Mucosa of gallbladder (tissue), 1 donor: ENCODE measurements around the gene CCDC142. TPM values are rescaled to one million over a fixed set of nuclear protein-coding genes. Genes with fewer than 3 reads are reported as not detected.

Source experiments
- DNase-seq: peaks from one replicate; pipeline ENCODE4 v3.0.0-alpha.2; 2020; ENCODE audit warnings: low spot score
- total RNA-seq: library from RNA; stranded (reverse); gene quantifications from one replicate; pipeline ENCODE4 v1.2.1, GENCODE V29; 2021
- donor health status: DM: no; HTN: no; CAD: no.

The CCDC142 gene
- total RNA-seq, 1 donor from 2014 or later, result 26.5 TPM

DNA sequence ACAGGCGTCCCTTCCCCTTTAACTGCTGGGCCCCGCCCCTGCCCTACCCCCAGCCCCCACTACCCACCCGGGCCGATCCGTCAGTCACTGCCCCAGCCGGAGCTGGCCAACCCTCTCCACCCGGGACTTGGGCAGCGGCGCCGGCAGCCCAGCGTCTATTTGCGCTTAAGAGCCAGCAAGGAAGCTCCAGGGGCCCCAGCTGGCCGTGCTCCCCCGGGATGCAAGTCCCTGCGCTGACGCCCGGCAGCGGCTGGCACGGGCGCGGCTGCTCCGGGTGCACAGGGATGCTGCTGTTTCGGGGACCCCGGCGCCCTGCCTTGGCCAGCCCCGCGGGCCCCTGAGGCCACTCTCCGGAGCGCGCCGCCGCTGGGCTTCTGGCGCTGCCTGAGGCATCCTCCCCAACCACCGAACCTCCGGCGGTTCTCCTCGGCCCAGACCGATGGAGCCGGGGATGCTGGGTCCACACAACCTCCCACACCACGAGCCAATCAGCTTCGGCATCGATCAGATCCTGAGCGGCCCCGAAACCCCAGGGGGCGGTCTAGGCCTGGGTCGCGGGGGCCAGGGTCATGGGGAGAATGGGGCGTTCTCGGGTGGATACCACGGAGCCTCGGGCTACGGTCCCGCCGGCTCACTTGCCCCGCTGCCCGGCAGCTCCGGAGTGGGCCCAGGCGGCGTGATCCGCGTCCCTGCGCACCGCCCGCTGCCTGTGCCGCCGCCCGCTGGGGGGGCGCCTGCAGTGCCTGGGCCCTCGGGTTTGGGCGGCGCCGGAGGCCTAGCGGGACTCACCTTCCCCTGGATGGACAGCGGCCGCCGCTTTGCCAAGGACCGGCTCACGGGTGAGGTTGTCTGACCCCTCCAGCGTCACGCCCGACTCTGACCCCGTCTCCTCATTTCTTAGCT is 31.8 kb upstream of the CCDC142 start, which contains the start of gene TLX2:
TSS of gene TLX2 (plus strand) at position 83 of the 903 bp plus-strand sequence. CDS start at position 440, 357 bp downstream.
- DNase-seq, result no peak

DNA sequence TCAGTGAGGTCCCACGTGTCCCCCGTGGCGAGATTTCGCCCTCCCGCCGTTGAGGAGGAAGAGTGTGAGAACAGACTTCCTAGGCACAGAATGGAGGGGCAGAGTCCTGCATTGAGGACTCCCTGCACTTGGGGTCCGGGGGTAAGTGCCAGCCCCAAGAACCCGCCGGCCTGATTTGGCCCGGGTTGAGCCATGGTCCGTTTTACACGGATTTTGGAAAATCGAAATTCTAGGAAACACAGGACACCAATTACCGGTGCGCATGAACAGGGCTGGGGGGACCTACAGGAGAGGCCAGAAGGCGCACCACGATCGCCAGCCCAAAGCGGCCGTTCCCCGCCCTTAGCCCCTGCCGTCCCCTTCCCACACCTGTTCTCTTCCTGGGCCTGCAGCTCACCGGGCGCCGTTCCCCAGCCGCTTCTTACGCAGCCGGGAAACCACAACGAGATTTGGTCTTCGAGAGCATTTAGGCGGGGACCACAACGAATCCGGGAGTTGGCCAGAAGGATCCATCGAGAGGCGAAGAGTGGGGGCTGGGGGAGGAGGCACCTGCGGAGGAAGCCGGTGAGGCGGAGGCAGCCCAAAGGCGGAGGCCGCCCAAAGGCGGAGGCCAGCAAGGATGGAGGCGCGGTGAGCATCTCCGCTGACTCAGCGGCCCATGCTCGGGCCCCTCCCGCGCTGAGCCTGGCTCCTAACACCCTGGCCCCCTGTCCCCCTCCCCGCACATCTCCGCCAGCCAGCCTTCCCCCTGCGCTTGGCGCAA is 31.0 kb upstream of the CCDC142 start:
- no peak for DNase-seq

DNA sequence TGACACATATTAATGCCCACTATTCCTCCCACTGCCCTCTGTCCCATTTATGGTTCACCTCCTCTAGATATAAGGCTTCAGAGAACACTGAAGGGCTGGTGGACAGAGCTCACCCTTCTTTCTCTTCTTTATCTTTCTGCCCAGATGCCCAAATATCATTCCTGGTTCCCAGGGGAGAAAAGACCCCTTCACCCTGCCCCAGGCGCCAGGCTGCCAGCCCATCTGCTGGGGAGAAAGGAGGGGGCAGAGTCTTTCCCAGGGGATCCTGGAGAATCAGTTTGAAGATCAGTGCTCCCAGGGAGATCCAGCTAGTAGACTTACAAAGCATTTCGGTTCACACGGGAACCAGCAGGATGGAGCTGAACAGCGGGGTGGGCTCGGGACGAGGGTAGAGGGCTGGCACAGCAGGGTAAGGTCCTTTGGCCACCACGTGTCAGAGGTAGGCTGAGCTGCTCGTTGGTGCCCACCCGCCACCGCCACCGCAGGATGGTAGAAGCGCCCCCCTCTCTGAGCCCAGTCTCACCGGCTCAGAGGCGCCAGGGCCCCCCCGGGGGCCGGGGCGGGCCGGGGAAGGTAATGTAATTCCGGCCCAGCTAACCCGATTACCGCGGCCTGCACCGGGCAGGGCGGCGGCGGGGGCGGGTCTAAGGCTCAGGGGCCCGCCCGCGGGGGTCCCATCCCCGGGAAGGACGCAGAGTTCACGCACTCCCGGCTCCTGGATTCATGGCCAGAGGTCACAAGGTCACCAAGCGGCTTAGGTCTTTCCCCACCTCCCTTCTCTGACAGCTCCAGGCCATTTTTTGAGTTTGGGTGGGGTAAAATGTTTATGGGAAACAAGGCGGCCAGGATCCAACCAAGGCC is 30.2 kb upstream of the CCDC142 start:
- no peak for DNase-seq

DNA sequence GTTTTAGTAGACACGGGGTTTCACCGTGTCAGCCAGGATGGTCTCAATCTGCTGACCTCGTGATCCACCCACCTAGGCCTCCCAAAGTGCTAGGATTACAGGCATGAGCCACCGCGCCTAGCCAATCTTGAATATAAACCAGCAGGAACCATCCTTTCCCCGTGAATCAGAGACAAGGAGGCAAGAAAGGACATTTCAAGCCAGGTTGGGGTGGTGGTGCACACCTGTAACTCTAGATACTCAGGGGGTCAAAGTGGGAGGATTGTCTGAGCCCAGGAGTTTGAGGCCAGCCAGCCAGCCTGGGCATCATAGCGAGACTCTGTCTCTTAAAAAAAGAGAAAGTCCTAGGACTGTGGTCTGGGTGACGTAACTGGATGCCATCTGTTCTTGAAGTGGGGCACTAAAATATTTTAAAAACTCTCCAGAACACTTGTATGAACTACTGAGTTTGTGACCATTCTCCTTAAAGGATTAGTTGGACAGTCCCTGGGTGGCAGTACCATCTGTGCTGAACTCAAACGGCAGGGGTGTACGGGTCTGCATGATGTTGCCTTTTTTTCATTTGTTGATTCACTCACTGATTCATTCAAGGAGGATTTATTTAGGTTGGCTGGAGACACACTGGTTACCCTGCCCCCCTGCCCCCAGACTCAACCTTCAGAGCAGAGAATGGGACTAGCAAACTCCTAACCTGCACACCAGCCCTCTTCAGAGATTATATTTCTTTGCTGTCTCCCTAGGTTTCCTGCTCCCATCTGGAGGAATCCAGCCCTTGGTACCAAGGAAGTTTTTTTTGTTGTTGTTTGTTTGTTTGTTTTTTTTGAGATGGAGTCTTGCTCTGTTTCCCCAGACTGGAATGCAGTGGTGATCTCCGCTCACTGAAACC is 28.5 kb upstream of the CCDC142 start:
- no peak for DNase-seq

DNA sequence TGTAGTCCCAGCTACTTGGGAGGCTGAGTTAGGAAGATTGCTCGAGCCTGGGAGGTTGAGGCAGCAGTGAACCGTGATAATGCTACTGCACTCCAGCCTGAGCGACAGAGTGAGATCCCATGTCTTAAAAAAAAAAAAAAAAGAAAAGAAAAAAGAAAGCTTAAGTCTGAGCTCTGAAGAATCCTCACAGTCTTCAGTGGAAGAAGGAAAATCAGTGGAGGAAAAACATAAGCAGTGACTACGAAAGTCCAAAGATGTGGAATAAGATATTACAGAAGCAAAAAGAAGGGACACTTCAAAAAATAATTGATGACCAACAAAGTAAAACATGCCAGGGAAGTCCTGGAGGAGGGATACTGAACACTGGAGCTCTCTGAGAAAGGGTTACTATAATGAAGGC is 27.5 kb upstream of the CCDC142 start:
- DNase-seq, result no peak

DNA sequence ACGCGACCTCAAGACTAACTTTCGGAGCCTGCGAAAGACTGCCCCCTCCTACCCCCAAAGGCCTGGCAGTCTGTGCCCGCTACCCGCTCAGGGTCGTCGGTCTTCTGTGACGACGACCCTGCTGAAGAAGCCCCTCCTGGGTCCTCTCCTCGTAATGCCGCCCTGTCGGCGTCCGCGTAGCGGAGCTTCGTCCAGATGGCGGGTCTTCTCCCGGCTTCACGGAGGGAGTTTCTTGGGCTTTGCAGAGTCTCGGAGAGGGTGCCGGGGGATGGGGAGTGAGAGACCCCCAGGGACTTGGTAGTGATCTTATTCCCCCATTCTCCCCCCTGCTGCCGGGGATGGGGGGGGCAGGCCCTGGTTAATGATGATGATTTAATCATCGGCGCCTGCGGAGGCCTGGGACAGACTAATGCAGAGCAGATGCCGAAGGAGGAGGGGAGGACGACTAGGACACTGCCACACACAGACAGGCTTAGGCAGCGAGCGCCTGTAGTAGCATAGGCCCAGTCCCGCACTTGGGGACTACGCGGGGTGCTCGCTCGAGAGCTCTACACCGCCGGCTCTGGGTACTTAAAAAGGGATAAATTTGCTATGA is 25.2 kb upstream of the CCDC142 start:
- no peak for DNase-seq

DNA sequence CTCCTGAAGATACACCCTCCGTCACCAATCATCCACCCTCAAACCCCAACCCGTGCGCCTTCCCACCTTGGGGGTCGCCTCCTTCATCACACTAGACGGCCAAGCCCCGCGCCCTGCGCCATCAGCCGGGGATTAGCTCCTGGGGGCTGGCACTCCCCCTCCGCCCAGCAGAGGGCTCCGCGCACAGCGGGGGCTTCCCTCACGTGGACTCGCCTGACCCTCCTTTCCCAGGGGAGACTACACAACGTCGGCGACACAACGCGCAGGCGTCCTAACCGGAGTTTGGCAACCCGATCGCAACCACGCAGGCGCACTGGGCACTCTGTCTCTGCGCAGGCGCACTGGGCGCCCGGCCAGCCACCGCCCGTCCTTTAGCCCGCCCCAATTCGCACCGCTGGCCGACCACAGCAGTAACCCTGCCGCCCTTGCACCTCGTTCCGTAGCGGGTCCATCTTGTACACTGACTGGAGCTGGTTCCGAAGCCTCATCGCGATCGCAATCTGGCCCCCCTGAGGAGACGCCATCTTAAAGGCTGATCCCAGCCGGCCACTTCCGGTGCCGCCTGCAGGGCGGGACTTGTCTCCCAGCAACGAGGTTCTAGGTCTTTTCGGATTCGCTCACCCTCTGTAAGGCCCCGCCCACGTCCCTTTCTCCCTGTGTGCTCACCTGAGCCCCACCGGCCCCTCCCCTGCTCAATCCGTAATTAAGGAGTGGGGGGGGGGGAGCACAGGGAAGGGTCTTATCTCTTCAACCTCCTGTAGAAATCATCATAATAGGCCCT is 24.5 kb upstream of the CCDC142 start, which contains the start of gene PCGF1:
TSS of gene PCGF1 (minus strand) at position 551 of the 781 bp plus-strand sequence. CDS start at position 524, 27 bp downstream.
- DNase-seq, result peak; percentile 99

DNA sequence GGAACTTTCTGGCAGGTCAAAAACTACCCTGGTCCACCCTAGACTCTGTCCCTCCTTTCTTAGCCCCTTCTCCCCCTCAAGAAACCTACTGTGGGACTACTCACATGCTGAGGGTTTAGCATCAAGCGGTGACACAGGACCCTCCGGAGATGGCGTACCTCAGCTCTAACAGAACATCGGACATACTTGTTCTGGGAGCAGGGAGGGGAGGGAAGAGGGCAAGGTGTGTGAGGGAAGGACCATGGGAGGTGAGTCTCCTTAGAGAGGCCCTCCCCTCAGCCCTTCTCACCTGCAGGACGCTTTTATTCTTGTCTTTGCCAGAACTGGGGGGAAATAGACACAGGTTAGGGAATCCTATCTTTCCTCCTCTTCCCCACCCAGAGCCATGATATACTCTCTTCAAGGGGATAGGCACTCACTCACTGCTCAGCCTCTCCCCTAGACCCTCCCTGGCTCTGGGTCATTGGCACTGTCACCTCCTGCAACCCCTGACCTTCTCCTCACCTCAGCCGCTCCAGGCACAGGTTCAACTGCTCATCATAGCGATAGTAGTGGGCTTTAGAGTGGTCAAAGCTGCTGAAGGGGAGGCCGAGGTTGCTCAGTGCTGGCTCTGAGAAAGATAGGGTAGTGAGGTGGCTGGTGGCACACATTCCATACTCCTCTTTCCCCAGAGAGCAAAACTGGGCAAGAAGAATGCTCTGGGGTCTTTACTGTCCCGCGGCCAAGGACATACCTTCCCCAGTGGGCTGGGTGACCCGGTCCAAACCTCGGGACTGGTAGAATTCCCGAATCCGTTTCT is 22.8 kb upstream of the CCDC142 start:
- DNase-seq, result no peak

DNA sequence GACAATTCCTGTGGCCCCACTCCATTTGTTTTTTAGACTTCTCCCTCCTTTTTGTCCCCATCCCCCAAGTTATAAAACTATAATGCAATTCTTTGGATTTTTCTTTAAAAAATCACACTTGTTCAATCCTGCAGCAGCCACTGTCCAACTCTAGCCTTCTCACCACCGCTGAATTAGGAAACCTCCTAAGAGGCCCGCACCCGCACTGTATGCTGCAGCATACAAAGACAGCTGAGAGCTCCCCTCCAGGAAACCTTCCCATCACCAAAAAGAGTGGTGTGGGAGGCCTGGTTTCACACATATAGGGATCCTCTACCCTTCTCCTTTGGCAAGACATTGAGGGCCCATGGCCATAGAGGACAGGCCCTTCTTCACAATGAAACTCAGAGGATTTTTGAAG is 21.8 kb upstream of the CCDC142 start:
- no peak for DNase-seq

DNA sequence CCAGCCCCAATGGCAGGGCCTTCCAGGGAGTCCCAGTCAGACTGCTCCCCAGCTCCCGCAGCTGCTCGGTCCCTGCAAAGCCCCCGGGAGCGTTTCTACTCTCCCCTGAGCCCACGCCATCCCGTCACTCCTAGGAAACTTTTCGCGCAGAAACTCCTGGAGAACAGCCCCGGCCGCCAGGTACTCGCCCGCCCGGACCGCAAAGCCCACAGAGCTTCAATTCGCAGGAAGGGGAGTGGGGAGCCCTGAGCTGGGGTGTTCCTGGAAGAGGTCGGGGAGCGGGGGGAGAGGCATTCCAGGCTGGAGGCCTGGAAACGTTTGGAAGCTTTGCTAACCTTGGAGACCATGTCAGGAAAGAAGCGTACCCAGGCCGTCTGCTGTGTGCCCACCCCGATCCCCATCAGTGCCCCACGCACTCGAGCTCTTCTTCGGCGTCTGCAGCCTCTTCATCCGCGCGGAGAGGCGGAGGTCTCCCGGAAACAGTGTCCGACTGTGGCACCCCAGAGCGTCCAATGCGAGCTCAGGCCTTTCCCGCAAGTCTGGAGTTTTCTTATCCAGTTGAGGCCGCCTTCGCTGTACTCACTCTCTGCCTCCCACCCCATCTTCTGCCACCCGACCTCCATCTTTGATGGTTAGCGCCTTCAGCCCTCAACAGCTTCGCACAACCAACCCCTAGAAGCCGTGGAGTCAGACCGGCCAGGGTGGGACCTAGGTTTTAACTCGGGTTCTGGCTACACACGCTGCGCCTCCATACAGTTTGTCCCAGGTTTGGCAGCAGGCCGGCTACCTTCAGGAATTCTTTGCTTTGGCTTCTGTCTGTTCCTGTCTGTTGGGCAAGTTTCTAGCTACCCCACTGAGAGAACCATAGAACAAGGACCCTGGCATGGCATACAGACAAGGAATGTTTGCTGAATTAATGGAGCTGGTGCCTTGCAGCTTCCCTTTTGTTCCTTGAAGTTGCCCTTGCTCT is 21.0 kb upstream of the CCDC142 start:
- DNase-seq, result no peak

DNA sequence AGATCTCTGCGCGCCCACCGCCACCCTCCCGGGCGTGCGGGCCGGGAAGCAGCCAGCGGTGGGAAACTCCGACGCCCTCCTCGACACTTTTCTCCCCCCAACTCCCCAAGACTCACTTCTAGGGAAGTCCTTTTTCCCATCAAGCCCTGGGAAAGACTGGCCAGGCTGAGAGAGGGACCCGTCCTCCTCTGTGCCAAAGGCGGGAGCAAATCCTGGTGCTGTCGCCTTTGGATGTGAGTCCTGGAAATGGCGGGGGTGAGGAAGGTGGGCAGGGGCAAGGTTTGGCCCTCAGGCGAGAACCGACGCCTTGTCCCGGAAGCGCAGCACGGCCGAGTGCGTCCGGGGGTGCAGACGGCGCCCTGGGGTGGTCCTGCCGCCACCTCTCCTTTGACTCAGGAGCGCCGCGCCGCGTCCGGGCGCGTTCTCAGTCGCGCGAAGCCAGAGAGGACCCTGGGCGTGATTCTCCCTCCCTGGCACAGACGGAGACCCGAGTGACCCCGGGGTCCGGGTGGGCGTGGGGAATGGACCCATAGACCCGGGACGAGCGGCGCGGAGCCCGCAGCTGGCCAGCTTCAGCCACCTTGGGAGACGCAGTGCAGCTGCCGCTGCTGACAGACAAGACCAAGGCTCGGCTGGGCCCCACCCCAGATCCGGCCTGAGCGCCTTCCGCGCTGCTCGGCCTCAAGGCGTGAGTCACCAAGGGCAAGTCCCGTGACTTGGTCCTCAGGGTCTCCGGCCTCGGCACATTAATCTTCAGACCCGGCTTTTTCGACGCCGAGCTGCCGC is 20.1 kb upstream of the CCDC142 start:
- peak; percentile 84 for DNase-seq

DNA sequence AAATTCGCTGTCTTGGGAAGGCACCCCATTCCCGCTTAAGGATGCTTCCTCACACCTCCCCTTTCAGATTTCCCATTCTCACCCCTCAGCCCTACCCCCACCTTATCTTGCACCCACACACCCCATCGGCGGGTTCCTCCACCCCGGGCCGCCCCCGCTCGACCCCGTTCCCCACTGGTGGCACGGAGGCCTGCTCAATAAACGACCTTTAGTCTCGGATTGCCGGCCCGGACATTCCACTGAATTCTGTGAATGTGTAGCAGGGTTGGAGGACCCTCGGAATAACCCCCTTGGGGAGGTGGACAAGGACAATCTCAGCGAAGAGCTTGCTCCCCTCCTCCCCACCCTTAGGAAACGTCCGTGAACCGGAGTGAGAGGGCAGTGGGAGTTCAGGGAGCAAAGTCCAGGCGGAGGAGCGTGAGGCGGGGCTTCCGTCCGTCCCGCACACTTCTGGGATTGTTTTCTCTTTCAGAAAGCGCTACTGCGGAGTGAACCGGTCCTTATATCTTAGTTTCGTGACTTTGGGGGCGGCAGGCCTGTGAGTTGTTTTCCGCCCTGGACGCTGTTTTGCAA is 19.4 kb upstream of the CCDC142 start:
- peak; percentile 64 for DNase-seq

DNA sequence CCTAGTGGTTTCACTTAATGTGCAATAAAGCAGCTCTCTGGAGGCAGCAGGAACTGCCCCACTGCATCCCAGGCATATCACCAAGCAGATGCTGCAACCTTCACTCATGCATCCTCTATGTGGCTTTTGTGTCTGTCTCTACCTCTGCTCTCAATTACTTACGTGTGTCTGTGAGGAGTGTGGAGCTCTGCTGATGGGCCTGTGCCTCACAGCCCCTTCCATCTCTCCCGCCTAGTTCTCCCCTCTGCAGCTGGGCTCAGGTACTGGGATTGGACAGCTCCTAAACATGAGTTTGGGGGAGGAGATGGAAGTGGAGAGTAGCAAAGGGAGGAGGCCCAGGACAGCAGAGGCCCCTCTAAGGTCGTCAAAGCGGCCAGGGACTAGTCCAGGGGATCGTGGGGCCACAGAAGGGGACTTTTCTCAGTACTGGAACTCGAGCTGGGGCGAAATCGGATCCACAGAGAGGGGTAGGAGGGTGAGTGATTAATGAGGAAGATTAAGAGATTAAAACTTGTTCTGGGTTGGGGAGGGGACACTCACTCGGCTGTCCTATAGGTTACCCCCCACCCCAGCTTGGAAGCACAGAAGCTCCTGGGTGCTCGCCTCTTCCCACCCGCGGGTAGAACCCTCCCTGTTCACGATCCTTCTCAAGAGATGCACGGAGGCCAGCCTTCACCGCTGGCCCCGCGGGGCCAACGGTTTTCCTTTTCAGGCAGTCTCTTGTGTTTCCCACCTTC is 18.7 kb upstream of the CCDC142 start:
- no peak for DNase-seq

DNA sequence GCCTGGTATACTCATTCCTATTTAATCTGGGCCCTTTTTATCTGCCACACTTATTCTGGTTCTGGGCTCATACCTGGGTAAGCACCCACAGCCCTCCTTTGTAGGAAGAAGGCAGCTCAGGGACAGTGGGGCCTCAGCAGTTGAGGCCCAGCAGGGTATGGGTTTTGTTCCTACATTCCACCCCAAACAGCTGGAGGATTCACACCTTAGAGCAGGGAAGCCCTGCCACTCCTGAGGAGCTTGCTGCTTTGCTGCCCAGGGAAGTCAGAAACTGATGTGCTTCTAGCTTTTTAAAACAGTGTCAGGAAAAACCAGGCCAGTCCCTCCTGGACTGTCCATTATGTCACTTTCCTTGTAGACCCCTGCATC is 17.8 kb upstream of the CCDC142 start:
- no peak for DNase-seq

DNA sequence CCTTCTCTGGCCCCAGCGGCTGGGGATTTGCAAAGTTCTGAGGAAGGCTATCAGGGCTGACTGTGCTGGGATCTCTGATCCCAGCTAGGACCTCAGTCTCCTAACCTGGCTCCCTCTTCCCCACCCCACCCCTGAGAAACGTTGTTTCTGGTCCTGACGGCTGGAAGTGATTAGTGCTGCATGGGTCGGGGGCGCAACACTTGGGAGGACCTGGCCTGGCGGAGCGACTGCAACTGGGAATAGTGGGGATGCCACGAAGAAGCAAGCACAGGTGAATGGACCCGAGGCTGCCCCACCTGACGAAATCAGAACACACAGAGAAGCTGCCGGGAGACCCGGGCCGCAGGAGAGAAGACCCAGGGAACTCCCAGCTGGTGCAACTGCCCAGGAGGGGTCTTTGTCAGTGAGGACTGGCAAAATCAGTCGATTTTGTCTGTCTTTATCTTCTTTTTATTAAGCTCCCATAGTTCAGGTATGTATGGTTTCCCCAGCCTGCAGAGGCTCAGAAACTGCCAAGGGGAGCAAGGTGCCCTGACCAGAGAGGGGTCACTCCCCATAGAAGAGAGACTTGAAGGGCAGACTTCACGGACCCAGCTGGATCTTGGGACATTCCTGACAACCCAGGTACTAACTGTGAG is 17.3 kb upstream of the CCDC142 start:
- no peak for DNase-seq
